Psoas muscle (tissue), 8 donors: Measurements from ENCODE around the gene RHBDL3. TPM values are rescaled to one million over a fixed set of nuclear protein-coding genes. Genes with fewer than 3 reads are reported as not detected.

Experiments used
- ATAC-seq, 4 donors: fragments of 200-7000 bp; cut with Tn5 transposase; one replicate each; pipeline ENCODE4 v1.9.1; 2020; ENCODE audit warnings: moderate library complexity in 3 of 4, mild to moderate bottlenecking in 2 of 4
- DNase-seq, 2 donors: peaks; one replicate each; pipeline ENCODE4 v3.0.0-alpha.2; 2020
- H3K27ac ChIP-seq: fragments of 200-600 bp; one replicate; pipeline ENCODE4 v1.8.0; 2022
- H3K27me3 ChIP-seq, 3 donors: fragments of 200-600 bp in 1 of 3; one replicate each; pipeline versions ENCODE4 v1.6.1 to v1.8.0; 2013 to 2022; ENCODE audit warnings: low read length in 2 of 3, mild to moderate bottlenecking in 2 of 3, moderate library complexity in 1 of 3; ENCODE audit not compliant: insufficient read depth in 3 of 3
- H3K36me3 ChIP-seq, 2 donors: fragments of 200-600 bp in 1 of 2; one replicate each; pipeline versions ENCODE4 v1.6.1 to v1.8.0; 2013 to 2022; ENCODE audit warnings: low read depth in 1 of 2, mild to moderate bottlenecking in 1 of 2, moderate library complexity in 1 of 2; ENCODE audit not compliant: insufficient read depth in 1 of 2
- H3K4me1 ChIP-seq: fragments of 200-600 bp; one replicate; pipeline ENCODE4 v1.8.0; 2022
- H3K4me3 ChIP-seq: fragments of 200-600 bp; one replicate; pipeline ENCODE4 v1.8.0; 2022; ENCODE audit warnings: mild to moderate bottlenecking
- H3K9me3 ChIP-seq: fragments of 200-600 bp; one replicate; pipeline ENCODE4 v1.8.0; 2022
- WGBS, 3 donors: extraction: QIAGEN DNeasy Blood & Tissue Kit; methylation state at CpG; one replicate each; pipeline versions ENCODE4 v1.1.6 to v1.1.7; 2013; 5-methylcytosine and 5-hydroxymethylcytosine counted together
- intact Hi-C, 2 donors: fragments of 100-400 bp; cut with DNase I; formaldehyde crosslinking; loops; one replicate each; pipeline versions ENCODE4 v1.11.0 to v1.14.2; 2022
- polyA plus RNA-seq, 3 donors: library from polyadenylated mRNA; stranded (reverse); fragments of 200-250 nt; gene quantifications; one replicate each; pipeline ENCODE4 v1.2.3, GENCODE V29; 2013
- total RNA-seq, 4 donors: library from RNA; stranded (reverse); fragmentation: NEBNext Ultra II Directional in 2 of 4; extraction: Animal tissue kit (Norgen Biotek cat#: 25700) in 2 of 4; gene quantifications; one replicate each; pipeline versions ENCODE4 v1.2.1 to v1.2.4, GENCODE V29; 2021 to 2023
- TF ChIP-seq, protein P1 (sequence below): fragments of 200-600 bp; IDR thresholded peaks from one replicate; pipeline ENCODE4 v1.8.0; 2022; ENCODE audit warnings: antibody characterized with exemption
- donor health status: healthy with polysubstance abuse.
- donor health status: DM: no; HTN: no; CAD: no; lungs with moderate emphysema.
- donor health status: Bipolar disorder and iron deficiency.
- donor health status: healthy.
- donor health status: DM: yes; HTN: yes; CAD: no.
- donor health status: DM: no; HTN: no; CAD: no.
- donor health status: DM: no; HTN: no; CAD: no.
- donor health status: DM: yes; HTN: yes; CAD: no.

Gene RHBDL3
- total and polyA plus RNA-seq, 7 donors, result 0.04 to 0.19 (median 0.12) TPM; not detected in 1

DNA sequence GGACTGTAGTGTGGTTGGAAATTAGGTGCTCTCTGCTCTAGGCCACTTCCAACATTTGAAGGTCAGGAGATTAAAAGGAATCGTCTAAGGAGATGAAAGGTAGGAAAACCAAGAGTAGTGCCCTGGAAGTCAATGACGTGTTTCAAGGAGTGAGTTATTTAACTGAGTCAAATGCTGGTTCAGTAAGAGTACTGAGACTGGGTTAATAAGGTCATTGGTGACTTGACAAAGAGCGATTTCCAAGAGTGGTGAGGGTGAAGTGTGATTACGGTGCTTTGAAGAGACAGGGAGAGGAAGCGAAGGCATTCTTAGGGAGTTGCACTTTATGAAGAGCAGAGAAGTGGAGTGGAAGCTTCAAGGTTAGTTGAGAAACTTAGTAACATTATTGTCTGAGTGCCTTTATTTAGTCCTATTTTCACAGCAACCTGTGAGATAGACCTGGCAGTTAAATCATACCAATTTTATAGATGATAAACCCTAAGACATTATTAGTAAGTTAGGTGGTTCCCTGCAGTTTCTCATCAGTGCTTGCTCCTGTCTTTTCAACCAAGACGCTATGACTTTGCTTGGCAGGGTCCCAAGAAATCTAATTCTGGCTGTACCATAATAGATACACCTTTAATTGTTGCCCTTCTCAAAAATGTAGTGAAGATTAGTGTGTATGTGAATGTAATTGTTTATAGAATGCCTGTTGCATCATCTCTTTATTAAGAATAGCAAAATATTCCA, 90.2 kb downstream of the RHBDL3 start:
- Histone ChIP-seq H3K27me3 (no peaks in the 10 kb centered on the region), H3K9me3 (no peaks in the 10 kb centered on the region), H3K27ac (peak overlapping the region; percentile 32), H3K4me1 (peaks cover 54% of the 10 kb centered on the region), H3K4me3 (peak overlapping the region; percentile 46), H3K36me3 (peaks cover 13 to 92% of the 10 kb centered on the region in 2 donors)
- intact Hi-C loops, result no loop called here
- ATAC-seq (peak in 3 of 4 donors; percentile 28 to 59 (median 54)), DNase-seq (no peak)
- WGBS, 3 donors, result 44 to 50% (median 45%) methylated on average over 6 of the region's 6 CpGs
- TF ChIP-seq, protein P1, sequence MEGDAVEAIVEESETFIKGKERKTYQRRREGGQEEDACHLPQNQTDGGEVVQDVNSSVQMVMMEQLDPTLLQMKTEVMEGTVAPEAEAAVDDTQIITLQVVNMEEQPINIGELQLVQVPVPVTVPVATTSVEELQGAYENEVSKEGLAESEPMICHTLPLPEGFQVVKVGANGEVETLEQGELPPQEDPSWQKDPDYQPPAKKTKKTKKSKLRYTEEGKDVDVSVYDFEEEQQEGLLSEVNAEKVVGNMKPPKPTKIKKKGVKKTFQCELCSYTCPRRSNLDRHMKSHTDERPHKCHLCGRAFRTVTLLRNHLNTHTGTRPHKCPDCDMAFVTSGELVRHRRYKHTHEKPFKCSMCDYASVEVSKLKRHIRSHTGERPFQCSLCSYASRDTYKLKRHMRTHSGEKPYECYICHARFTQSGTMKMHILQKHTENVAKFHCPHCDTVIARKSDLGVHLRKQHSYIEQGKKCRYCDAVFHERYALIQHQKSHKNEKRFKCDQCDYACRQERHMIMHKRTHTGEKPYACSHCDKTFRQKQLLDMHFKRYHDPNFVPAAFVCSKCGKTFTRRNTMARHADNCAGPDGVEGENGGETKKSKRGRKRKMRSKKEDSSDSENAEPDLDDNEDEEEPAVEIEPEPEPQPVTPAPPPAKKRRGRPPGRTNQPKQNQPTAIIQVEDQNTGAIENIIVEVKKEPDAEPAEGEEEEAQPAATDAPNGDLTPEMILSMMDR, result no peak

DNA sequence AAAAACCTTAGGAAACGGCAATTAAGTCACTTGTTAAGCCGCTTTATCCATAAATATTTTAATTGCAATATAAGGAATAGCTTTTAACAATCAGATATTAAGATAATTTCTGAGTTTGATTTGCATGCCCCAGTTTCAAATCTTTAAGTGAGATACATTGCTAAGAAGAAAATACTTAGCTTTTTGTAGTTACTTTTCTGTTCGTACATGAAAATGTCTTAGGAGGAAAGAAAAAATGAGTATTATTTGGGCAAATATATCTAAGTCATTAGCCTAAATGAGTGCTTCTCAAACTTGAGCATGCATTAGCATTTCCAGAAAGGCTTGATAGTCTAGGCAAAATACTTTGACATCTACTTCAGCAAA, 90.7 kb downstream of the RHBDL3 start:
- Histone ChIP-seq H3K27me3 (no peaks in the 10 kb centered on the region), H3K27ac (peak overlapping the region; percentile 32), H3K4me3 (peak overlapping the region; percentile 46), H3K9me3 (no peaks in the 10 kb centered on the region), H3K36me3 (peaks cover 13 to 98% of the 10 kb centered on the region in 2 donors), H3K4me1 (peaks cover 54% of the 10 kb centered on the region)
- intact Hi-C loops, result no loop called here
- DNase-seq (no peak), ATAC-seq (no peak)
- 88 to 92% (median 89%) methylated on average over 3 of the region's 3 CpGs for WGBS, 3 donors
- TF ChIP-seq, protein P1, result no peak

DNA sequence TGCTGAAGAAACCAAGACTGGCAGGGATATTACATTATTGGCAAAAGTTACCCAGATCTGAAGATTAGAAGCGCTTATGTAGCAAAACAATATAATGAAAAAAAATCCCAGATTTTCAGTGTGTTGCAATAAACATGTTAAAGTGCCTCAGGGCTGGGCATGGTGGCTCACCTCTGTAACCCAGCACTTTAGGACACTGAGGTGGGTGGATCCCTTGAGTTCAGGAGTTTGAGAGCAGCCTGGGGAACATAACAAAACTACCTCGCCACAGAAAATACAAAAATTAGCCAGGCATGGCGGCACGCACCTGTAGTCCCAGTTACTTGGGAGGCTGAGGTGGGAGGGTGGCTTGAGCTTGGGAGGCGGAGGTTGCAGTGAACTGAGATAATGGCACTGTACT, 91.1 kb downstream of the RHBDL3 start:
- no peaks in the 10 kb centered on the region for H3K9me3 ChIP-seq
- peaks cover 13 to 98% of the 10 kb centered on the region in 2 donors for H3K36me3 ChIP-seq
- intact Hi-C loops, result no loop called here
- peak overlapping the region; percentile 46 for H3K4me3 ChIP-seq
- peaks cover 52% of the 10 kb centered on the region for H3K4me1 ChIP-seq
- H3K27ac ChIP-seq, result peak overlapping the region; percentile 32
- 92 to 97% (median 96%) methylated on average over 5 of the region's 5 CpGs for WGBS, 3 donors
- no peaks in the 10 kb centered on the region for H3K27me3 ChIP-seq
- DNase-seq (no peak), ATAC-seq (peak in 1 of 4 donors; percentile 39)
- TF ChIP-seq, protein P1, result no peak

DNA sequence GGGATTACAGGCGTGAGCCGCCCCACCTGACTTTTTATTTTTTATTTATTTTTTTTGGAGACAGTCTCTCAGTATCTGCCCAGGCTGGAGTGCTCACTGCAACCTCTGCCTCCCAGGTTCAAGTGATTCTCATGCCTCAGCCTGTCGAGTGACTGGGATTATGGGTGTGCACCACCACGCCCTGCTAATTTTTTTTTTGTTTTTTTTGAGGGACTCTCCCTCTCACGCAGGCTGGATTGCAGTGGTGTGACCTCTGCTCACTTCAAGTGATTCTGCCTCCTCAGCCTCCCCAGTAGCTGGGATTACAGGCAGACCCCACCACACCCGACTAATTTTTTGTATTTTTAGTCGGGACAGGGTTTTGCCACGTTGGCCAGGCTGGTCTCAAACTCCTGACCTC, 92.0 kb downstream of the RHBDL3 start:
- no peak overlapping the region for H3K27ac ChIP-seq
- H3K4me3 ChIP-seq, result no peak overlapping the region
- intact Hi-C loops, result no loop called here

More for the DNA sequence above, 92.0 kb downstream of the RHBDL3 start:
- DNase-seq, result no peak
- TF ChIP-seq, protein P1, result no peak
- H3K36me3 ChIP-seq, result peaks cover 15 to 98% of the 10 kb centered on the region in 2 donors
- peaks cover 43% of the 10 kb centered on the region for H3K4me1 ChIP-seq
- WGBS, 3 donors, result 81 to 87% (median 85%) methylated on average over 6 to 8 of the region's 8 CpGs
- no peaks in the 10 kb centered on the region for H3K9me3 ChIP-seq
- H3K27me3 ChIP-seq, result no peaks in the 10 kb centered on the region
- no peak for ATAC-seq
